ENCODE results near the gene LIPE. TPM values are rescaled to one million over a fixed set of nuclear protein-coding genes. Genes with fewer than 3 reads are reported as not detected.

The LIPE gene
- polyA plus RNA-seq, 1 donor from 2014 or later = 19.1 TPM

DNA sequence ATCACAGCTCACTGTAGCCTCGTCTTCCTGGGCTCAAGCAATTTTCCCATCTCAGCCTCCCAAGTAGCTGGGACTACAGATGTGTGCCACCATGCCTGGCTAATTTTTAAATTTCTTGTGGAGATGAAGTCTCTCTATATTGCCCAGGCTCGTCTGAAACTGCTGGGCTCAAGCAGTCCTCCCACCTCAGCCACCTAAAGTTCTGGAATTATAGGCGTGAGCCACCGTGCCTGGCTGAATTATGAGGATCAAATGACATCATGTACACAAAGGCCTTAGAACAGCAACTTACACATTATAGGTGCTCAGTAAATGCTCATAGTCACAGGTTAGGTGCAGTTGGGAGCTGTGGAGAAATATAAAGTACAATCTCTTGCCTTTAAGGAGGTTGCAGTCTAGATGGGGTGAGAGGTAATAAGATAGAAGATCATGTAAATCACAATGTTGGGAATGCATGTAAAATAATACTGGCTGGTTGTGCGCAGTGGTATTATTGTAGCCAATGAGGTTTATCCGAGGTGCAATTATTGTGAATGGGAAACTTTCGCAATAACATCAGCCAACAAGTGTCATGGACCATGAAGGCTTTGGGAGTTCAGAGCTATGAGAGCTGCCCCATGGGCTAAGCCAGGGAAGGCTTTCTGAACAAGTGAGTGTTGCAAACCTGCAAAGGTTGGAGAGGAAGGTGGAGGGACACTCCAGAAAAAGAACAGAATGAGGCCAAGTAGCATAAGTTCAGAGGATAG, 45.4 kb upstream of the LIPE start:
- H3K27ac ChIP-seq (ENCODE audit: low read length) = no peak overlapping the region
- H3F3A ChIP-seq (ENCODE audit: insufficient read depth, low read length, poor library complexity, severe bottlenecking) = no peaks in the 10 kb centered on the region
- no peaks in the 10 kb centered on the region for H3K9me3 ChIP-seq (ENCODE audit: low read length)
- no peaks in the 10 kb centered on the region for H3K9me2 ChIP-seq (ENCODE audit: insufficient read depth, low read length)
- no peak overlapping the region for H2AFZ ChIP-seq (ENCODE audit: low read depth, low read length)
- H3K4me2 ChIP-seq (ENCODE audit: low read length) = no peak overlapping the region
- no peaks in the 10 kb centered on the region for H4K20me1 ChIP-seq (ENCODE audit: insufficient read depth)
- H3K27me3 ChIP-seq (ENCODE audit: insufficient read depth, low read depth, low read length) = no peaks in the 10 kb centered on the region
- TF ChIP-seq EZH2 (IDR thresholded peaks at IDR 0.05; ENCODE audit: borderline replicate concordance, insufficient read depth, low read length, poor library complexity, severe bottlenecking) (no peak), SMC3 (conservative IDR thresholded peaks at IDR 0.05; ENCODE audit: poor library complexity) (no peak), MXI1 (conservative IDR thresholded peaks at IDR 0.05; ENCODE audit: poor library complexity, severe bottlenecking) (no peak)
- no peak overlapping the region for H3K4me3 ChIP-seq (ENCODE audit: low read length)
- no peaks in the 10 kb centered on the region for H3K36me3 ChIP-seq (ENCODE audit: insufficient read depth, low read length)
- H3K79me2 ChIP-seq (replicated peaks; ENCODE audit: insufficient read depth, low read length) = no peaks in the 10 kb centered on the region
- no peak overlapping the region for H3K9ac ChIP-seq (ENCODE audit: low read length)

DNA sequence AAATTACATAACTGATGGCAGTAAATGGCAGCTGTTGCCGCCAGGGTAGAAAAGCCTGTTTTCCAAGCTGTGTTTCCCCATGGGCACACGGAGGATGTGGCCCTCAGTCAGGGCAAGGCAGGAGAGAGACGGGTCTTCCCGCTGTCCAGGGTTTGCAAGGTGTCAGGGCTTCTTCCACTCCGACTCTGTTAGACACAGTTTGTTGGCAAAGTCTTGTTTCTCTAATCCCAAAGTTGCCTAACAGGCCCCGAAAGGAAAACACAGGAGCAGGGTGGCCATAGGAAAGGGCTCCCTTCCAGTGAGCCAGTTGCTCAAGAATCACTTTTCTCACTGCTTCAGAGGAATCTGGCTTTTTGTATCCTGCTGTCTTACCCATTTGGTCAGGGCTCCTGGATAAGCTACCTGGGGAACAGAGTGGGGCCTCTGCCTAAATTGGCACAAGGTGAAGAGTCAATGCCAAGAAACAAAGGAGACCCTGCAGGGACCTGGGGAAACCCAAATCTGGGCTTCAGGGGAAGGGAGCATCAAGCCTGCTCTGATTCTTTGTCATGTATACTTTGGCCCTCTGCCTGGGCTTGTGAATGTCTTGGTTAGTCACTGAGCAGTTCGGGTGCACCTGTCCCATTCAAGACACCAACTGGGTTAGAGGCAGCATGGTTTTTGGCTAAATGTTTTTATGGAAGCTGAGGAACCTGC, 44.5 kb upstream of the LIPE start:
- H4K20me1 ChIP-seq (ENCODE audit: insufficient read depth) = no peaks in the 10 kb centered on the region
- no peak overlapping the region for H2AFZ ChIP-seq (ENCODE audit: low read depth, low read length)
- no peaks in the 10 kb centered on the region for H3K36me3 ChIP-seq (ENCODE audit: insufficient read depth, low read length)
- no peak overlapping the region for H3K4me2 ChIP-seq (ENCODE audit: low read length)
- no peak overlapping the region for H3K9ac ChIP-seq (ENCODE audit: low read length)
- H3K4me3 ChIP-seq (ENCODE audit: low read length) = no peak overlapping the region
- TF ChIP-seq POLR2AphosphoS5 (IDR thresholded peaks at IDR 0.05) (no peak), EZH2 (IDR thresholded peaks at IDR 0.05; ENCODE audit: borderline replicate concordance, insufficient read depth, low read length, poor library complexity, severe bottlenecking) (no peak), EP300 (conservative IDR thresholded peaks at IDR 0.05; ENCODE audit: poor library complexity, severe bottlenecking) (no peak), TAF1 (IDR thresholded peaks at IDR 0.05; ENCODE audit: low read depth) (no peak), RAD21 (conservative IDR thresholded peaks at IDR 0.05) (no peak)
- TF ChIP-seq, protein P1, sequence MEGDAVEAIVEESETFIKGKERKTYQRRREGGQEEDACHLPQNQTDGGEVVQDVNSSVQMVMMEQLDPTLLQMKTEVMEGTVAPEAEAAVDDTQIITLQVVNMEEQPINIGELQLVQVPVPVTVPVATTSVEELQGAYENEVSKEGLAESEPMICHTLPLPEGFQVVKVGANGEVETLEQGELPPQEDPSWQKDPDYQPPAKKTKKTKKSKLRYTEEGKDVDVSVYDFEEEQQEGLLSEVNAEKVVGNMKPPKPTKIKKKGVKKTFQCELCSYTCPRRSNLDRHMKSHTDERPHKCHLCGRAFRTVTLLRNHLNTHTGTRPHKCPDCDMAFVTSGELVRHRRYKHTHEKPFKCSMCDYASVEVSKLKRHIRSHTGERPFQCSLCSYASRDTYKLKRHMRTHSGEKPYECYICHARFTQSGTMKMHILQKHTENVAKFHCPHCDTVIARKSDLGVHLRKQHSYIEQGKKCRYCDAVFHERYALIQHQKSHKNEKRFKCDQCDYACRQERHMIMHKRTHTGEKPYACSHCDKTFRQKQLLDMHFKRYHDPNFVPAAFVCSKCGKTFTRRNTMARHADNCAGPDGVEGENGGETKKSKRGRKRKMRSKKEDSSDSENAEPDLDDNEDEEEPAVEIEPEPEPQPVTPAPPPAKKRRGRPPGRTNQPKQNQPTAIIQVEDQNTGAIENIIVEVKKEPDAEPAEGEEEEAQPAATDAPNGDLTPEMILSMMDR (IDR thresholded peaks at IDR 0.05; ENCODE audit: poor library complexity, severe bottlenecking) = no peak
- TF ChIP-seq, protein P2, sequence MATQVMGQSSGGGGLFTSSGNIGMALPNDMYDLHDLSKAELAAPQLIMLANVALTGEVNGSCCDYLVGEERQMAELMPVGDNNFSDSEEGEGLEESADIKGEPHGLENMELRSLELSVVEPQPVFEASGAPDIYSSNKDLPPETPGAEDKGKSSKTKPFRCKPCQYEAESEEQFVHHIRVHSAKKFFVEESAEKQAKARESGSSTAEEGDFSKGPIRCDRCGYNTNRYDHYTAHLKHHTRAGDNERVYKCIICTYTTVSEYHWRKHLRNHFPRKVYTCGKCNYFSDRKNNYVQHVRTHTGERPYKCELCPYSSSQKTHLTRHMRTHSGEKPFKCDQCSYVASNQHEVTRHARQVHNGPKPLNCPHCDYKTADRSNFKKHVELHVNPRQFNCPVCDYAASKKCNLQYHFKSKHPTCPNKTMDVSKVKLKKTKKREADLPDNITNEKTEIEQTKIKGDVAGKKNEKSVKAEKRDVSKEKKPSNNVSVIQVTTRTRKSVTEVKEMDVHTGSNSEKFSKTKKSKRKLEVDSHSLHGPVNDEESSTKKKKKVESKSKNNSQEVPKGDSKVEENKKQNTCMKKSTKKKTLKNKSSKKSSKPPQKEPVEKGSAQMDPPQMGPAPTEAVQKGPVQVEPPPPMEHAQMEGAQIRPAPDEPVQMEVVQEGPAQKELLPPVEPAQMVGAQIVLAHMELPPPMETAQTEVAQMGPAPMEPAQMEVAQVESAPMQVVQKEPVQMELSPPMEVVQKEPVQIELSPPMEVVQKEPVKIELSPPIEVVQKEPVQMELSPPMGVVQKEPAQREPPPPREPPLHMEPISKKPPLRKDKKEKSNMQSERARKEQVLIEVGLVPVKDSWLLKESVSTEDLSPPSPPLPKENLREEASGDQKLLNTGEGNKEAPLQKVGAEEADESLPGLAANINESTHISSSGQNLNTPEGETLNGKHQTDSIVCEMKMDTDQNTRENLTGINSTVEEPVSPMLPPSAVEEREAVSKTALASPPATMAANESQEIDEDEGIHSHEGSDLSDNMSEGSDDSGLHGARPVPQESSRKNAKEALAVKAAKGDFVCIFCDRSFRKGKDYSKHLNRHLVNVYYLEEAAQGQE (IDR thresholded peaks at IDR 0.05; ENCODE audit: borderline replicate concordance) = no peak
- no peaks in the 10 kb centered on the region for H3K9me2 ChIP-seq (ENCODE audit: insufficient read depth, low read length)
- H3K9me3 ChIP-seq (ENCODE audit: low read length) = no peaks in the 10 kb centered on the region
- H3F3A ChIP-seq (ENCODE audit: insufficient read depth, low read length, poor library complexity, severe bottlenecking) = no peaks in the 10 kb centered on the region
- no peaks in the 10 kb centered on the region for H3K27me3 ChIP-seq (ENCODE audit: insufficient read depth, low read depth, low read length)
- H3K79me2 ChIP-seq (replicated peaks; ENCODE audit: insufficient read depth, low read length) = no peaks in the 10 kb centered on the region
- no peak overlapping the region for H3K27ac ChIP-seq (ENCODE audit: low read length)

Measured in neural cell (in vitro differentiated cells).